NCI-H2107 (cell line): Measurements from ENCODE around the gene HENMT1.
"Not testable (repeated sequence)": the region's sequence is repeated elsewhere in the genome, so short reads cannot be mapped to it uniquely, and the experiment has no call there.

ENCODE experiments used
- DNase-seq: peaks from one replicate; lab custom pipeline; 2025; lab: John Stamatoyannopoulos, UW

The HENMT1 gene

DNA sequence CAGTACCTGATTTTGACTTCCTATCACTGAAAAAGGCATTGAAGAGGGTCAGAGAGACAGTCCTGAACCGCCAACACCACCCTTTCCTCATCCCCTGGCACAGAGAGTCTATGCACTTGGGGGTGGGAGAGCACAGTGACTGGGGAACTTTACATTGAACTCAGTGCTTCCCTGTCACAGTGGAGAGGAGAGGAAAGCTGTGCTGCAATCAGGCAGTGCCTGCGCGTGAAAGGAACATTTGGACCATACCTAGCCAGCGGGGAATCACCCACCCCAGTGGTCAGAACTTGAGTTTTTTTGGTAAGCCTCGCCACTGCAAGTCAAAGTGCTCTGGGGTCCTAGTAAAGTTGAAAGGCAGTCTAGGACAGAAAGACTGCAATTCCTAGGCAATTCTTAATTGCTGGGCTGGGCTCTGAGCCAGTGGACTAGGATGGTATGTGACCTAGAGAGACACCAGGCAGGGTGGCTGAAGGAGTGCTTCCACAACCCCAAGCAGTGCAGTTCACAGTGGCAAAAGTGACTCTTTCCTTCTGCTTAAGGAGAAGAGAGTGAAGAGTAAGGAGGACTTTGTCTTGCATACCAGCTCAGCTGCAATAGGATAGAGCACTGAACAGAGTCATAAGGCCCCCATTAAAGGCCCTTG lies 9.4 kb upstream of the HENMT1 start:
- DNase-seq, result no peak

DNA sequence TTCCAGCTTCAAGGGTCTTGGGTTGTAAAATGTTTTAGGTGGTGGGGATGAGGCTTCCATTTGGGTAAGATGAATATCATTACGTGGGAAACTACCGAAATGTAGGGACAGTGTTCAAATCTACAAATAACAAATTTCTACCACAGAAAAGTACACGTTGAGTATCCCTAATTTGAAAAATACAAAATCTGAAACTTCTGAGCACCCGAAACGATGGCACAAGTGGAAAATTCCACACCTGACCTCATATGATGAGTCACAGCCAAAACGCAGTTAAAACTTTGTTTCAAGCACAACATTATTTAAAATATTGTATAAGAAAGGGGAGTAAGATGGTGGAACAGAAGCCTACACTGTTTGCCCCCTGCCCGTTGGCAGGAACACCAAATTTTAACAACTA lies 8.8 kb upstream of the HENMT1 start:
- DNase-seq, result no peak

DNA sequence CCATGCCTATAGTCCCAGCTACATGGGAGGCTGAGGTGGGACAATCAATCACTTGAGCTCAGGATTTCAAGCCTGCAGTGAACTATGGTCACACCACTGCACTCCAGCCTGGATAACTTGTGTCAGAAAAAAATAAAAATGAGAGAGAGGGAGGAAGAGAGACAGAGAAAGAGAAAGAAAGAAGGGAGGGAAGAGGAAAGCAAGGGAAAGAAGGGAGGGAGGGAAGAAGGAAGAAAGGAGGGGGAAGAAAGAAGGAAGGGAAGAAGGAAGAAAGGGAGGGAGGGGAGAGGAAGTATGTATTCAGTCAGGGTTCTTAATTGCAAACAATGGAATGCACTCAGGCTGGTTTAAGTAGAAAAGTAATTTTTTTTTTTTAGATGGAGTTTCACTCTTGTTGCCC lies 7.9 kb upstream of the HENMT1 start:
- DNase-seq, result no peak

DNA sequence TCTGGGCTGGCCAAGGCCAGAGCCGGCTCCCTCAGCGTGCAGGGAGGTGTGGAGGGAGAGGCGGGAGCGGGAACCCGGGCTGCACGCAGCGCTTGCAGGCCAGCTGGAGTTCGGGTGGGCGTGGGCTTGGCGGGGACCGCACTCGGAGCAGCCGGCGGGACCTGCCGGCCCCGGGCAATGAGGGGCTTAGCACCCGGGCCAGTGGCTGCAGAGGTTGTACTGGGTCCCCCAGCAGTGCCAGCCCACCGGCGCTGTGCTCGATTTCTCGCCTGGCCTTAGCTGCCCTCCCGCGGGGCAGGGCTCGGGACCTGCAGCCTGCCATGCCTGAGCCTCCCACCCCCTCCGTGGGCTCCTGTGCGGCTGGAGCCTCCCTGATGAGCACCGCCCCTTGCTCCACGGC lies 6.5 kb upstream of the HENMT1 start:
- not testable (repeated sequence) for DNase-seq

DNA sequence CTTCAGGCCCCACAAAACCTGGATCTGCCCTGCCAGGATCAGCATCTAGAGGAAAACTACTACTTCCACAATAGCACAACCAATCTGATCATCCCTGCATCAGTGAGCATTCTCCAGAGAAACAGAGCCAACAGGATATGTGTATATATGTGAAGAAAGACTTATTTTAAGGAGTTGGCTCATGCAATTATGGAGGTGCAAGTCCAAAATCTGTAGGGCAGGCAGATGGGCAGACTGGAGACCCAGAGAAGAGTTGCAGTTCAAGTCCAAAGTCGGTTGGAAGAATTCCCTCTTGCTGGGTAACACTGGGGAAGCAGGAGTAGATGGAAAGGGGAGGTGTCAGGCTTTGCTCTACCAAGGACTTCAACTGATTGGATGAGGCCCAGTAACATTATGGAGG lies 4.9 kb upstream of the HENMT1 start:
- DNase-seq, result no peak

DNA sequence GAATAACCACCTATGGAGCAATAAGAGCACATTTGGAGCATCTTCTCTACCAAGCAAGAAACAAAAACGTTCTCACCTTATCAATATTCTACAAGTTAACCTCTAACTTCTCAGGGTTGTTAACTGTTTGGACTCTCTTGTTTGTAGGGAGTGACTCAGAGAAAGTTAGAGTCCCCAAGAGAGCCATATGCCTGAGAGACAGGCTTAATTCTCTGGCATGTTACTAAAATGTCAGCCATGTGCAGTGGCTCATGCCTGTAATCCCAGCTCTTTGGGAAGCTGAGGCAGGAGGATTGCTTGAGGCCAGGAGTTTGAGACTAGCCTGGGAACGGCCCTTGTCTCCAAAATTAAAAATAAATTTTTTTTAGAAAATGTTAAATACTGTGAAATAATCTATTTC lies 4.2 kb upstream of the HENMT1 start:
- DNase-seq, result no peak

DNA sequence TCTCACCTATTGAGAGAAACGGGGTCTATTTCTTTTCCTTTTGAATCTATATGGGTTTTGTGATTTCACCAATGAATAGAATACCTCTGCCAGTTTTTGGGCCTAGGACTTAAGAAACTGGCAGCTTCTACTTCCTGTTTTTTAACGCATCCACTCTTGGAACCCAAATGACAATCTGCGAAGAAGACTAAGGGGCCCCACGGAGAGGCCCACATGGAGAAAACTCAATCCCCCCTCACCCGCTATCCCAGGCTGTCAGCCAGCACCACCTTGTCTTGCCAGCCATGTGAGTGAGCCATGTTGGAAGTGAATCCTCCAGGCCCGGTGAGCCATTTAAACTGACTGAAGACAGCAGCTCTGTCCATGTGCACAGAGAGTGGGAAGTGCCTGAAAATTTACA lies 3.6 kb upstream of the HENMT1 start:
- no peak for DNase-seq

DNA sequence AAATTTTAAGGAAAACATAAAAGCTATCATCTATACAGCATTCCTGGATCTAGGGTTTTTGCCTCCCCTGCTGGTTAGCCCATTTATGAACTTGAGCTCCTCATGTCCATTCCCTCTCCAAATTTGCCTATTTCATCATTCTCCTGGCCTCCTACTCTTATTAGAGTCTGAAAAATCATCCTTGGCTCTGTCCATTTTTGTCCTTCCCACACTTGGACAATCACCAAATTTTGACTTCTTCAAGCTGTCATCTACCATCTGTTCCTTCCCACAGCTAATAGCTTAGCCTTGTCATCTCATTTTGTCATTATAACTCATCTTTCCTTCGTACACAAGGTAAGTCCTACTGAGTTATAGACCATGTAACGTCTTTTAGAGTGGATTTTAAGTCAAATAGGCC lies 2.2 kb upstream of the HENMT1 start:
- no peak for DNase-seq

DNA sequence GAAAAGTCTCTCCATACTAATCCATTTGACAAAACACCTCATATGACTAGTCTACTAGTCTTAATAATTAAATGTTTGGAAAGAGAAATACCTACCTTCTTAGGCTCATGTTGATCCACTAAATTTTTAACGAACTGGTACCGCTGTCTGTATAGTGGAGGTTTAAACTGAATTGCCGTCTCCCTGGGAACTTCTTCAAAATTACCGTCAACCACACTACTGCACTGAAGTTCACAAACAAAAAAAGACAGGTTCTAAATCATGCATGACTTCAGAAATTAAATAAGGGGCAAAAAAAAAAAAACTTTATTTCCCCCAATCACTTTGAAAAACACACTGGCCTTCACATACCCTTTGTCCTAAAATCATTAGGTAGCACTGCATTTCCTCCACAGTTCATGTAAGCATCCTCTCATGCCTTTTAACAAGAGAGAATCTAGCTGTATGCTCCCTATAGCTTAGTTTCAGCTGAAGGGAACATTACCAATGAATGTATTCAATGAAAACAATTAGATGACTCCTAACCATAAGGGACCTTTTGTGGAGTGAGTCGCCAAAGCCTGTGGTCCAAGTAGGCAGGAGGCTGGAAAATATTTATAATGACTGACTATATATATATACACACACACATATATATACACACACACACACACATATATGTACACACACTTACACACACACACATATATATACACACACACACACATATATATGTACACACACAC lies 3.4 kb downstream of the HENMT1 start:
- no peak for DNase-seq

DNA sequence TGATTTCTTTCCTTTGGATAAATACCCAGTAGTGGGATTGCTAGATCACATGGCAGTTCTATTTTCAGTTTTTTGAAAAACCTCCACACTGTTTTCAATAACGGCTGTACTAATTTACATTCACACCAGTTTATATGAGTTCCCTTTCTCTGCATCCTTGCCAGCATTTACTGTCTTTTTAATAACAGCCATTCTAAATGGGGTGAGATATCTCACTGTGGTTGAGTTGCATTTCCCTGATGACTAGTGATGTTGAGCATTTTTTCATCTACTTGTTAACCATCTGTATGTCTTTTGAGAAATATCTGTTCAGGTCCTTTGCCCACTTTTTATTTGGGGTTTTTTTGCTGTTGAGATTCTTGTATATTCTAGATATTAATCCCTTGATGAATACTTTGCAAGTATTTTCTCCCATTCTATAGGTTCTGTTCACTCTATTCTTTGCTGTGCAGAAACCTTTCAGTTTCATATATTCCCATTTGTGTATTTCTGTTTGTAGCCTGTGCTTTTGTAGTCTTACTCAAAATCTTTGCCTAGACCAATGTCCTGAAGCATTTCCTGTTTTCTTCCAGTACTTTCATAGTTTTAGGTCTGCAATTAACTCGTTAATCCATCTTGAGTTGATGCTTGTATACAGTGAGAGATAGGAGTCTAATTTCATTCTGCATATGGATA lies 7.3 kb downstream of the HENMT1 start:
- no peak for DNase-seq

DNA sequence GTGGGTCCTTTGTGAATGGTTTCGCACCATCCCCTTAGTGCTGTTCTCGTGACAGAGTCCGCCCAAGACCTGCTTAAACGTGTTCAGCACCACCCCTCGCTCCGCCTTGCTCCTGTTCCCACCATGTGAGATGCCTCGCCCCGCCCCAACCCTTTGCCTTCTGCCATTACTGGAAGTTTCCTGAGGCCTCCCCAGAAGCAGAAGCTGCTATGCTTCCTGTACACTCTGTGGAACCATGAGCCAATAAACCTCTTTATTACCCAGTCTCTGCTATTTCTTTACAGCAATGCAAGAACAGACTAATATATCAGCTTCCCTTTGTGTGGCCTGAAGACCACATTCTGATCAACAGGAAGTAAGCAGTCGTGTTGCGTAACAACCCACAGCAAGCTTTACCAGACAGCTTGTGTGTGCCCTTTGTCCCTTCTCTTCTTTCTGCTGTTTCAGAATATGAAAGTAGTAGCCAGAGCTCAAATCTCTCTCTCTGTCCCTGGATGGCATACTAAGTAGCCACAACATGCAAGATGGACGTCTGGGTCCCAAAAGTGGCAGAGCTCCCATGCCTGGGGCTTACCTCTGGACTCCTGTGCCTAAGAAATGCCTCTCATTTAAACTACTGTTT lies 14.1 kb downstream of the HENMT1 start:
- DNase-seq, result no peak

DNA sequence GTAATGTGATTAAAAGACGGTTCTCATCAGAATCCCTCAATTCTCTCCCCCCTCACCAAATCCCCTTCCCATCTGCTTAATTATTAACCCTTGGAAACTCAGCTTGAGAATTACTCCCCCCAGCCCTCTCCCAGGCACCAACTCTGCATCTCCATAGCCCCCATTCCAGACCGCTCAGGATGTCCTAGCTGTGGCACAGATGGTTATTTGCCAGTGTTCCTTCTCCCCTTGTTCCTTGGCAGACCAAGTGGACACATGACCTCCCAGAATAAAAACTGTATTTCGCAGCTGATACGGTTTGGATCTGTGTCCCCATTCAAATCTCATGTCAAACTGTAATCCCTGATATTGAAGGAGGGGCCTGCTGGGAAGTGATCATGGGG lies 14.6 kb downstream of the HENMT1 start:
- no peak for DNase-seq

DNA sequence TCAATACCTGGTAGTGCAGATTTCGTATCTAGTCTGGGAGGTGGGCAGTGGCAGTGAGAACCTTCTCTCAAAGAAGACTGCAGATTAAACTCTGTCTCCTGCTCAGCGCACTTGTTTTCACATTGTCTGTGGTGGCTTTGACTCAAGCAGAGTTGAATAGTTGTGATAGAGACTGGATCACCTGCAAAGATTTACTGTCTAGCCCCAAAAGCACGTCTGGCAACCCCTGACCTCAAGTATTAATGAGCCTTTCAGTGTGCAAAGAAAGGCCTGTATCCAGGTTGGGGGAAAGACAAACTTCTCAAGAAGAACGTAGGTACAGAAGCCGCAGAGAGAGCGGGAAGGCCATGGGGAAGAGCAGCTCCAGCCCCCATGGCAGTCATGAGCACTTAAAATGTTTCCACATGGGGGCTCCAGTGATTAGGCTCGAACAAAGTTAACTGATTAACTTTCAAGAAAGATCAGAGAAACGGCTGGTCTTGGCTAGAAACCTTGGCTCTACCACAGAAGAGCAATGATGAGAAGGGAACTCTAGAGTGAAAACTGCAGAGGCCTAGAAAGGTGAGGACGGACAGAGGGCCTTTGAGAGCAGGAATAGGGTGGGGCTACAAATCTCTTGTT lies 15.2 kb downstream of the HENMT1 start:
- DNase-seq, result no peak

DNA sequence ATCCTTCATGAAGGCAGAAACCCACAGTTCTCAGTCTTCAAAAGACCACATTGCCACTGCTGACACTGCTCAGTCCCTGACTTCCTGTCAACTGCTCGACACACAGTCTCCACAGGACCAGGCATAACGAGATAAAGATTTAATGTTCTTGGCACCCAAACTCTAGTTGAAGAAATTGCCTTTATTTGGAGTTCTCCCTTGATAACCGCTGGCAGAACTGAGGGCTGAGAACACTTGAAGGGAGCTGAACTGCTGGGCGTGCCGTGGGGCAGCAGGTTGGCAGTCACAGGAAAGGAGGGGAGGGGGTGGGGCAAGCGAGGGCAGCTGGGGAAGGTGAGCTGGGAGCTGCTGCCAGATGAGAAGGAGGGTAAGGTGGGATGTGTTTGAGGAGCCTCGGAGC lies 15.9 kb downstream of the HENMT1 start:
- DNase-seq, result no peak

DNA sequence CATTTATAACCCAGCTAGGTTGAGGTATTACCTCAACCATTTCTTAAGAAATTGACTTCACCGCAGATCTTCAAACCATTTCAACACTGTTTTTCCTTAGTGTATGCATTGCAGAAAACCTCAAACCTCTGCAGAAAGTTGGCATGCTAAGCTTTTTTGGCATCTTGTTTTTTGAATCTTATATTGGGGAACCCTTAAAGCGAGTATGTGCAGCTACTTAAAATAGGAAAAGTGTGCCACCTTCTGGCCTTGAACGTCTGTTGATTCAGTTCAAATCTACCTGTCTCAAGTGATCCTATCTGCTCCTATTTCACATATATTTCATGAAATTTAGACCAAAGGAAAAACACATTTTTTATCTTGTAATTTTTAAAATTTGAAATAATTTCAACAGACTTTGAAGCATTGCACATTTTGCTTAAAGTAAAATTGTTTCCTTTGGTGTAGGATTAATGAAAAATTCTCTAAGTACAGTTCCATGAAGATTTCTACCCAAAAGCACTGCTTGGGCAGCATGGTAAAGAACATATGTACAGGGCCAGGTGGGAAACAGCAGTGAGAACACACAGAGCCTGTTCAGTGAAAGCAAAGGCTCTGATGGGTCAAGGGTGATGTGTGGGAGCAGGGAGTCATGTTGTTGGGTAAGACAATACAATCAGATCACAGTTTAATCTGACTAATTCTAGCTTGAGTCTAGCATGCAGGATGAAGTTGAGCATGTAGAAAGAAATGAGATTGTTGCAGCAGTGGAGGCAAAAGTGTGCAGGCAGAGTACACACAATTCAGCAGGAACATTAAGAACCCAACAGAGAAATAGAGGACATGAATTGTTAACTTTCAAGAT lies 17.2 kb downstream of the HENMT1 start:
- DNase-seq, result peak; percentile 49

DNA sequence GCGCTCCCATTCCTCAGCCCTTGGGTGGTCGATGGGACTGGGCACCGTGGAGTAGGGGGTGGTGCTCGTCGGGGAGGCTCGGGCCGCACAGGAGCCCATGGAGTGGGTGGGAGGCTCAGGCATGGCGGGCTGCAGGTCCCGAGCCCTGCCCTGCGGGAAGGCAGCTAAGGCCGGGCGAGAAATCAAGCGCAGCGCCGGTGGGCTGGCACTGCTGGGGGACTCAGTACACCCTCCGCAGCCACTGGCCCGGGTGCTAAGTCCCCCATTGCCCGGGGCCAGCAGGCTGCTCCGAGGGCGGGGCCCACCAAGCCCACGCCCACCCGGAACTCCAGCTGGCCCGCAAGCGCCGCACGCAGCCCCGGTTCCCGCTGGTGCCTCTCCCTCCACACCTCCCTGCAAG lies 20.0 kb downstream of the HENMT1 start:
- DNase-seq, result not testable (repeated sequence)

DNA sequence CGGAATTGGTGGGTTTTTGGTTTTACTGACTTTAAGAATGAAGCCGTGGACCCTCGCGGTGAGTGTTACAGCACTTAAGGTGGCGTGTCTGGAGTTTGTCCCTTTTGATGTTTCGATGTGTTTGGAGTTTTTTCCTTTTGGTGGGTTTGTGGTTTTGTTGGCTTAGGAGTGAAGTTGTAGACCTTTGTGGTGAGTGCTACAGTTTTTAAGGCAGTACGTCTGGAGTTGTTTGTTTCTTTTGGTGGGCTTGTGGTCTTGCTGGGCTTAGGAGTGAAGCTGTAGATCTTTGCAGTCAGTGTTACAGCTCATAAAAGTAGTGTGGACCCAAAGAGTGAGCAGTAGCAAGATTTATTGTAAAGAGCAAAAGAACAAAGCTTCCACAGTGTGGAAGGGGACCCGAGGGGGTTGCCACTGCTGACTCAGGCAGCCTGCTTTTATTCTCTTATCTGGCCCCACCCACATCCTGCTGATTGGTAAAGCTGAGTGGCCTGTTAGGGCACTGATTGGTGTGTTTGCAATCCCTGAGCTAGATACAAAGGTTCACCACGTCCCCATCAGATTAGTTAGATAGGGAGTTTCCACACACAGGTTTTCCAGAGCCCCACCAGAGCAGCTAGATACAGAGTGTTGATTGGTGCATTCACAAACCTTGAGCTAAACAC lies 20.9 kb downstream of the HENMT1 start:
- no peak for DNase-seq

DNA sequence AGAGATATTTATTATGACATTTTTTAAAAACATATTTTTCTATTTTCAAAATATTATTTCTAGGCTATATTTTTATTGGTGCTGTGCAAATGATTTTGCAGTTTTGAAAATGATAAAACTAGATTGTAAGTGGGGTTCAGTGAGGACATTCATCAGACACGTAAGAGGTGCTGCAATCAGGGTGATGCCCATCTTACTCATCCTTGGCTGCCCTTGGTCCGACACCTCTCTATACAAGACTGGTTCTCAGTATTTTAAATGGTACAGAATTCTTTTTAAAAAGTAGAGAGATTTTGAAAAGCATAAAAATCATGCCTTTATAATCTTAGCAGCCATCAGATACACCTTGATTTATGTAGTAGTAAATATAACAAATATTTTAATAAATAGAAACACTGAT lies 24.0 kb downstream of the HENMT1 start:
- no peak for DNase-seq

DNA sequence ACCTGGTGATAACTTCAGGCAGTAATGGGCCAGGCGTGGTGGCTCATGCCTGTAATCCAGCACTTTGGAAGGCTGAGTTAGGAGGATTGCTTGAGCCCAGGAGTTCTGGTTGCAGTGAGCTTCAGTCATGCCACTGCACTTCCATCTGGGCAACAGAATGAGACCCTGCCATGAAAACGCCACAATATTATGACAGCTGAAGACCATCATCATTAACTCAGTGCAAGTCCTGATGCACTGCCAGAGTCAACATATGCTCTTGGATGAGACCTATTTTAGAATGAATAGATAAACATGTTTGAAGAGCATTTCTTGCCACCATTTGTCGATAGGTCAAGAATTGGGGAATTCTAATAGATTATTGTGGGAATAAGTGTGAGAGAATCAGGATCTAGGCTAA lies 26.4 kb downstream of the HENMT1 start:
- no peak for DNase-seq

DNA sequence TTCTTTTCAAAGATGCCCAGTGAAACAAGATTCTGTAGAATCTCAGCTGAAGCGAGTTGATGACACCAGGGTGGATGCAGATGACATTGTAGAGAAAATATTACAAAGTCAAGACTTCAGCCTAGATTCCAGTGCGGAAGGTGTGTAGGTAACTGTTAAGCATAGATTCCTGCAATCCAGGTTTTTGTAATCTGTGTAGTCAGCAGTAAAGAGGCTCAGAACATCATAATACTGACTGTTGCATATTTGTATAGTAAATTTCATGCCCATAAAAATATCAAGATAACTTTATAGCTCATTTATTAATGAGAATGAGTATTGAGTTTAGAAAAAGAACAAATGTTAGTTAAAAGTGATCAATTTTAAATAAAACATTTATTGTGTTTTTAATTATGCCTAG lies 32.2 kb downstream of the HENMT1 start:
- no peak for DNase-seq

DNA sequence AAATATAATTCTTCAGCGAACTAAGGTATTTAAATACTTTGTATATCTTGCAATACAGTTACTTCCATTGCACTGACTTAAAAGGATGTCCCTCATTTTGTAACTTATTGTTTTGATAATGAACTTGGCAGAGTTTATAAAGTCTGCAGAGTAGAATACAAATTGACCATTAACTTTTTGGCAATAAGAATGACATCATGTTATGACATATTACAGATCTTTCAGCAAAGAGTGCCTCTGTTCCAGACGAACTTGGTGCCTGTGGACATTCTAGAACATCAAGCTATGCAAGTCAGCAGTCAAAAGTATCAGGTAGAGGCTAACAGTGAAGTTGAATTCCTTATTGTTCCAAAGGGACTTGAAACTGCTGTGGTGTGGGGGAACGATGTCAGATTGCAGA lies 32.9 kb downstream of the HENMT1 start:
- DNase-seq, result no peak
